Skeletal muscle satellite cell (primary cell): ENCODE measurements around the gene HNRNPL.
"Not testable (repeated sequence)": the region's sequence is repeated elsewhere in the genome, so short reads cannot be mapped to it uniquely, and the experiment has no call there.

ENCODE experiments used
- H3K27me3 ChIP-seq: 2 replicates; pipeline ENCODE4 v1.7.0; 2013; ENCODE audit warnings: low read length; ENCODE audit not compliant: control insufficient read depth, insufficient read depth
- H3K36me3 ChIP-seq: 2 replicates; pipeline ENCODE4 v1.7.0; 2013; ENCODE audit warnings: mild to moderate bottlenecking, control low read depth, low read length; ENCODE audit not compliant: insufficient read depth
- H3K4me1 ChIP-seq: 2 replicates; pipeline ENCODE4 v1.7.0; 2013; ENCODE audit warnings: low read length; ENCODE audit not compliant: control insufficient read depth, insufficient read depth
- H3K4me2 ChIP-seq: 2 replicates; pipeline ENCODE4 v1.7.0; 2013; ENCODE audit warnings: mild to moderate bottlenecking, low read length
- H3K4me3 ChIP-seq: 2 replicates; pipeline ENCODE4 v1.7.0; 2013; ENCODE audit warnings: low read length
- H3K9ac ChIP-seq: 2 replicates; pipeline ENCODE4 v1.7.0; 2013; ENCODE audit warnings: mild to moderate bottlenecking, low read depth, low read length, moderate library complexity
- H3K9me3 ChIP-seq: replicated peaks from 2 replicates; pipeline ENCODE4 v1.7.0; 2013; ENCODE audit warnings: mild to moderate bottlenecking, control low read depth, low read length

HNRNPL gene

DNA sequence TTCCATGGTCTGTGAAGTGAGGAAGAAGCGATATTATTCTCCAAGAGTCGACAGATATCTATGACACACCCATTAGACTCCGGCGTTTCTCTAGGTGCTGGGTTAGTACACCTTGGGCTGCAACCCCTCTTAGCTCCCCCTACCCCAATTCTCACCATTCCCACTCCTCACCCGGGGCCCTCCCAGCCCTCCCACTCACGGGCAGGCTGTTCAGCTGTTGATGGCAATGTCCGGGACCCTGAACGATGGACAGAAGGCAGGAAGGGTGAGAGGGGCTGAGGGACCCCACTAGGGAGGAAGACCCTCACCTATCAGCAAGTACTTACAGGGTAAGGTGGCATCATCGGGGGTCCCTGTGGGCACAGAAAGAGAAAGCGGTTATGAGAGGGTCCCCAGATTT lies 46.2 kb downstream of the HNRNPL start:
- peaks cover 21% of the 10 kb centered on the region for H3K27me3 ChIP-seq
- no peaks in the 10 kb centered on the region for H3K9me3 ChIP-seq
- no peaks in the 10 kb centered on the region for H3K4me1 ChIP-seq
- no peak overlapping the region for H3K4me2 ChIP-seq
- no peak overlapping the region for H3K9ac ChIP-seq
- no peak overlapping the region for H3K4me3 ChIP-seq
- no peaks in the 10 kb centered on the region for H3K36me3 ChIP-seq

GRCh38 chr19:38801359-38802095 lies 48.3 kb downstream of the HNRNPL start:
- Histone ChIP-seq H3K27me3 (peaks cover 21% of the 10 kb centered on the region), H3K9ac (no peak overlapping the region), H3K9me3 (no peaks in the 10 kb centered on the region), H3K4me3 (no peak overlapping the region), H3K4me1 (no peaks in the 10 kb centered on the region), H3K36me3 (no peaks in the 10 kb centered on the region), H3K4me2 (no peak overlapping the region)

- Histone ChIP-seq H3K9me3 (no peaks in the 10 kb centered on the region), H3K4me2 (no peak overlapping the region), H3K4me1 (no peaks in the 10 kb centered on the region), H3K4me3 (no peak overlapping the region), H3K27me3 (peaks cover 21% of the 10 kb centered on the region), H3K9ac (no peak overlapping the region), H3K36me3 (no peaks in the 10 kb centered on the region)
Observed at GRCh38 chr19:38800577-38801347, 49.0 kb downstream of the HNRNPL start.

DNA sequence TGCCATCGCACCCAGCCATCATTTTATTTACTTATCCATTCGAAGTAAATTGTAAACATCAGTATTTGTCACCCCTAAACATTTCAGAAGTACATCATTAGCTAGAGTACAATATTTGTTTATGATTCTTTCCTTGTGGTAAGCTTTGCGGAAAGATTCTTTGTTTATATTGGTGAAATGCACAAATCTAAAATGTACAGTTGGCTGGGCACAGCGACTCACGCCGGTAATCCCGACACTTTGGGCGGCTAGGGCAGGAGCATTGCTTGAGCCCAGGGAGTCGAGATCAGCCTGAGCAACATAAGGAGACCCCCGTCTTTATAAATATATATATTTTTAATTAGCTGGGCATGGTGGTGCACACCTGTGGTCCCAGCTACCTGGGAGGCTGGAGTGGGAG lies 50.7 kb downstream of the HNRNPL start:
- Histone ChIP-seq H3K4me3 (no peak overlapping the region), H3K9me3 (no peaks in the 10 kb centered on the region), H3K36me3 (no peaks in the 10 kb centered on the region), H3K27me3 (peaks cover 21% of the 10 kb centered on the region), H3K4me2 (no peak overlapping the region), H3K4me1 (no peaks in the 10 kb centered on the region), H3K9ac (no peak overlapping the region)

DNA sequence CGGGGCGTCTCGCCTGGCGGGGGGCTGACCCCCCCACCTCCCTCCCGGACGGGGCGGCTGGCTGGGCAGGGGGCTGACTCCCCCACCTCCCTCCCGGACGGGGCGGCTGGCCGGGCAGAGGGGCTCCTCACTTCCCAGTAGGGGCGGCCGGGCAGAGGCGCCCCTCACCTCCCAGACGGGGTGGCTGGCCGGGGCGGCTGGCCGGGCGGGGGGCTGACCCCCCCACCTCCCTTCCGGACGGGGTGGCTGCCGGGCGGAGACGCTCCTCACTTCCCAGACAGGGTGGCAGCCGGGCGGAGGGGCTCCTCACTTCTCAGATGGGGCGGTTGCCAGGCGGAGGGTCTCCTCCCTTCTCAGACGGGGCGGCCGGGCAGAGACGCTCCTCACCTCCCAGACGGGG lies 52.0 kb downstream of the HNRNPL start:
- H3K4me2 ChIP-seq, H3K4me3 ChIP-seq, H3K9me3 ChIP-seq, H3K36me3 ChIP-seq, H3K4me1 ChIP-seq, H3K9ac ChIP-seq: not testable (repeated sequence)
- peaks cover 21% of the 10 kb centered on the region for H3K27me3 ChIP-seq

DNA sequence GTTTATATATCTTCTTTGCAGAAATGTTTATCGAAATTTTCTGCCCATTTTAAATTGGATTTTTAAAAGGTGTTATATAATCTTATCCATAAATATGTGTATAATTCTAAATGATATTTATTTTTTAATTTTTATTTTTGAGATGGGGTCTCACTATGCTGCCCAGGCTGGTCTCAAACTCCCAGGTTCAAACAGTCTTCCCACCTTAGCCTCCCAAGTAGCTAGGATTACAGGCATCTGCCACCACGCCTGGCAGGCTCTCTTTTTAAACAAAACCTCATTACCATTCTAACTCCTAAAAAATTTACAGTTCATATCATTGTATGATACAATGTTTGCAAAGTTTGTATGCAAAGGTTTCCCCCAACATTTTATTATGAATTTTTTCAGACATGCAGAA lies 53.6 kb downstream of the HNRNPL start:
- Histone ChIP-seq H3K9ac (no peak overlapping the region), H3K9me3 (no peaks in the 10 kb centered on the region), H3K4me3 (no peak overlapping the region), H3K27me3 (peaks cover 11% of the 10 kb centered on the region), H3K4me1 (peaks cover 9% of the 10 kb centered on the region), H3K36me3 (no peaks in the 10 kb centered on the region), H3K4me2 (no peak overlapping the region)

GRCh38 chr19:38795549-38795948 lies 54.2 kb downstream of the HNRNPL start:
- Histone ChIP-seq H3K9ac (no peak overlapping the region), H3K9me3 (no peaks in the 10 kb centered on the region), H3K4me2 (no peak overlapping the region), H3K36me3 (no peaks in the 10 kb centered on the region), H3K4me1 (peaks cover 9% of the 10 kb centered on the region), H3K27me3 (peaks cover 5% of the 10 kb centered on the region), H3K4me3 (no peak overlapping the region)

- H3K4me1 ChIP-seq = peaks cover 9% of the 10 kb centered on the region
- no peaks in the 10 kb centered on the region for H3K9me3 ChIP-seq
- H3K9ac ChIP-seq = no peak overlapping the region
- no peak overlapping the region for H3K4me3 ChIP-seq
- H3K27me3 ChIP-seq = no peaks in the 10 kb centered on the region
- H3K36me3 ChIP-seq = no peaks in the 10 kb centered on the region
- no peak overlapping the region for H3K4me2 ChIP-seq
Observed at GRCh38 chr19:38793671-38794070, 56.1 kb downstream of the HNRNPL start.

- H3K4me3 ChIP-seq = no peak overlapping the region
- no peaks in the 10 kb centered on the region for H3K9me3 ChIP-seq
- no peak overlapping the region for H3K9ac ChIP-seq
- H3K4me1 ChIP-seq = peaks cover 9% of the 10 kb centered on the region
- no peaks in the 10 kb centered on the region for H3K36me3 ChIP-seq
- H3K4me2 ChIP-seq = peak overlapping the region; percentile 10
- H3K27me3 ChIP-seq = no peaks in the 10 kb centered on the region
Observed at GRCh38 chr19:38793177-38793576, 56.6 kb downstream of the HNRNPL start.

- Histone ChIP-seq H3K4me3 (no peak overlapping the region), H3K4me1 (peaks cover 9% of the 10 kb centered on the region)
Observed at GRCh38 chr19:38792250-38793111, 57.3 kb downstream of the HNRNPL start.

DNA sequence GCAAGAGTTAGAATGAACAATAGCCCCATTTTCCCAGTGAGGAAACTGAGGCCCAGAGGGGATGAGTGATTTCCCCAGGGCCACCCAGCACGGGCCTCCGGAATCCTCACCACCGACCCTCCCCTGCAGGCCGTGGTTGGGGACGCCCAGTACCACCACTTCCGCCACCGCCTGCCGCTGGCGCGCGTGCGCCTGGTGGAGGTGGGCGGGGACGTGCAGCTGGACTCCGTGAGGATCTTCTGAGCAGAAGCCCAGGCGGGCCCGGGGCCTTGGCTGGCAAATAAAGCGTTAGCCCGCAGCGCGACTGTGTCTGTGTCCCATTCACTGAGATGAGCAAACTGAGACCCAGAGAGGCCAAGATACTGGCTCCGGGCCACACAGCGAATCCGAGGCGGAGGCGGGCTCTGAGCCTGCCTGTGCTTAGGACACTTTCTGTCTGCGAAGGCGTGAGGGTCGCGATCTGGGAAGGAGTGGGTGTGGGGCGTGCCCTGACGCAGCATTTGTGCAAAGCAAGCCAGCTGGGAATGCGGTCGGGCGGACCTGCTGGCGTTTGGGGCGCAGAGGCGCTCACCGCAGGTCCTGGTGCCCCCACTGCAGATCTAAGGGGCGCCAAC lies 58.2 kb downstream of the HNRNPL start:
- not testable (repeated sequence) for H3K4me1 ChIP-seq, H3K36me3 ChIP-seq, H3K4me3 ChIP-seq, H3K9ac ChIP-seq, H3K27me3 ChIP-seq, H3K9me3 ChIP-seq
- H3K4me2 ChIP-seq = peak overlapping the region; percentile 59

More at GRCh38 chr19:38792250-38793111, 57.3 kb downstream of the HNRNPL start:
- Histone ChIP-seq H3K4me2 (peak overlapping the region; percentile 20), H3K36me3 (no peaks in the 10 kb centered on the region), H3K27me3 (no peaks in the 10 kb centered on the region), H3K9ac (no peak overlapping the region), H3K9me3 (no peaks in the 10 kb centered on the region)
